Measurements from ENCODE around the gene SDHAF4.
"Not testable (repeated sequence)": the region's sequence is repeated elsewhere in the genome, so short reads cannot be mapped to it uniquely, and the experiment has no call there.

- not testable (repeated sequence) for TF ChIP-seq EP300, CTCF, POLR2A (IDR thresholded peaks at IDR 0.05)
These were observed 42.5 kb downstream of the SDHAF4 start for GRCh38 chr6:70609181-70609580.

All from stomach (tissue), 4 donors.